ENCODE results near the gene CCDC27. TPM values are rescaled to one million over a fixed set of nuclear protein-coding genes. Genes with fewer than 3 reads are reported as not detected.

The CCDC27 gene
- total RNA-seq, 1 experiment from 2014 or later, result 0.13 TPM

GRCh38 chr1:3796215-3797061, 44.2 kb downstream of the CCDC27 start, which contains the start of gene LRRC47 (continued):
- TF ChIP-seq ZNF512 (CRISPR knock-in tag; IDR thresholded peaks at IDR 0.05; ENCODE audit: borderline replicate concordance), result no peak
- TF ChIP-seq ESRRA (CRISPR knock-in tag; IDR thresholded peaks at IDR 0.05; ENCODE audit: borderline replicate concordance), result peak; percentile 53; the same call in 1 of the 2 replicates
- no peak for TF ChIP-seq CTCF (IDR thresholded peaks at IDR 0.05)
- peak; percentile 68; the same call in 1 of the 2 replicates for TF ChIP-seq RELA (CRISPR knock-in tag; IDR thresholded peaks at IDR 0.05; ENCODE audit: borderline replicate concordance)
- peak; percentile 75 for TF ChIP-seq MAX (CRISPR knock-in tag; IDR thresholded peaks at IDR 0.05)
- no peak for TF ChIP-seq OVOL2 (CRISPR knock-in tag; IDR thresholded peaks at IDR 0.05; ENCODE audit: borderline replicate concordance)
- no peak for TF ChIP-seq ZNF121 (CRISPR knock-in tag; IDR thresholded peaks at IDR 0.05)
- TF ChIP-seq AFF4 (CRISPR knock-in tag; IDR thresholded peaks at IDR 0.05; ENCODE audit: borderline replicate concordance), result no peak
- peak; percentile 45; the same call in 1 of the 2 replicates for TF ChIP-seq USF1 (CRISPR knock-in tag; IDR thresholded peaks at IDR 0.05)
- TF ChIP-seq ZMAT4 (CRISPR knock-in tag; IDR thresholded peaks at IDR 0.05), result no peak; the same call in 1 of the 2 replicates
- no peak for TF ChIP-seq E2F5 (CRISPR knock-in tag; IDR thresholded peaks at IDR 0.05)
- TF ChIP-seq E2F4 (CRISPR knock-in tag; IDR thresholded peaks at IDR 0.05; ENCODE audit: borderline replicate concordance, low read depth), result no peak
- TF ChIP-seq NR3C1 (CRISPR knock-in tag; conservative IDR thresholded peaks at IDR 0.05; ENCODE audit: low read depth), result no peak
- TF ChIP-seq SP1 (CRISPR knock-in tag; conservative IDR thresholded peaks at IDR 0.05), result peak; percentile 83
- no peak for TF ChIP-seq GTF2I (CRISPR knock-in tag; conservative IDR thresholded peaks at IDR 0.05)
- TF ChIP-seq AR (CRISPR knock-in tag; IDR thresholded peaks at IDR 0.05), result no peak
- TF ChIP-seq EMX1 (CRISPR knock-in tag; IDR thresholded peaks at IDR 0.05), result no peak
- no peak for TF ChIP-seq TCF7 (CRISPR knock-in tag; IDR thresholded peaks at IDR 0.05; ENCODE audit: low read depth)
- 0 out of 2 replicates have a peak, but pooled peaks have one; percentile 31 for TF ChIP-seq HMGXB4 (CRISPR knock-in tag; IDR thresholded peaks at IDR 0.05)
